ENCODE measurements around the gene PLXDC1.
A peak's percentile ranks its signal among the peaks of the same experiment; 100 is the strongest.

Gene PLXDC1

DNA sequence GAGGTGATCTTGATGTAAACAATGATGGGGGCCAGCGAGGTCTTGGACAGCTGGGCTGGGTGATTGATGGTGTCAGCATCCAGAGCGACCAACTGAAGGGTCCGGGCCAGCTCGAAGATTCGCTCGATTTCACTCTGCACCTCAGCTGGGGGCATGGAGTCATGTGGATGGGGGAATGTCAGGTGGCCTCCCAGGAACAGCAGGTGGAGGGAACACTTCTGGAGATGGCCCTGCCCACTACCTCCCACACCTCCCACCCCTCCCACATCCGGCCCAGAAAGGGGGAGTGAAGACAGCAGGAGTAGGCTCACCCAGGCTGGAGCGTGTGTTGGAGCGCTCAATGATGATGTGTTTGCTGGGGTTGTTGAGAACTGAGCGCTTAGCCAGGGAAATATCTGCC, 32.3 kb upstream of the PLXDC1 start (continued):
- TF ChIP-seq ZNF214 (tag by site-specific recombination; IDR thresholded peaks at IDR 0.05; ENCODE audit: borderline replicate concordance) (no peak), ZSCAN18 (tag by site-specific recombination; IDR thresholded peaks at IDR 0.05) (no peak), ZNF624 (tag by site-specific recombination; IDR thresholded peaks at IDR 0.05) (no peak), ZNF621 (tag by site-specific recombination; IDR thresholded peaks at IDR 0.05) (no peak), ZNF76 (tag by site-specific recombination; IDR thresholded peaks at IDR 0.05; ENCODE audit: borderline replicate concordance, low read depth) (no peak), SP2 (tag by site-specific recombination; IDR thresholded peaks at IDR 0.05) (peak; percentile 13; the same call in 1 of the 2 replicates), ZNF335 (tag by site-specific recombination; conservative IDR thresholded peaks at IDR 0.05) (no peak), HIC1 (tag by site-specific recombination; IDR thresholded peaks at IDR 0.05) (no peak), ZNF121 (tag by site-specific recombination; IDR thresholded peaks at IDR 0.05) (no peak), HOXA7 (CRISPR knock-in tag; IDR thresholded peaks at IDR 0.05; ENCODE audit: borderline replicate concordance) (no peak), GLIS1 (tag by site-specific recombination; IDR thresholded peaks at IDR 0.05) (peak; percentile 57; the same call in 1 of the 2 replicates), ZNF677 (tag by site-specific recombination; IDR thresholded peaks at IDR 0.05) (no peak), ZNF292 (tag by site-specific recombination; IDR thresholded peaks at IDR 0.05; ENCODE audit: borderline replicate concordance, low read depth) (no peak), ZNF549 (tag by site-specific recombination; IDR thresholded peaks at IDR 0.05) (no peak), ZNF148 (tag by site-specific recombination; IDR thresholded peaks at IDR 0.05; ENCODE audit: borderline replicate concordance) (no peak), ZNF658 (tag by site-specific recombination; IDR thresholded peaks at IDR 0.05) (no peak), ZNF324 (tag by site-specific recombination; IDR thresholded peaks at IDR 0.05) (no peak), ZNF280D (tag by site-specific recombination; IDR thresholded peaks at IDR 0.05) (no peak), CTCF (tag by site-specific recombination; IDR thresholded peaks at IDR 0.05) (no peak), RBAK (tag by site-specific recombination; IDR thresholded peaks at IDR 0.05) (no peak), KLF16 (tag by site-specific recombination; IDR thresholded peaks at IDR 0.05) (no peak), ZNF114 (tag by site-specific recombination; IDR thresholded peaks at IDR 0.05) (no peak), ZNF18 (tag by site-specific recombination; IDR thresholded peaks at IDR 0.05) (no peak)
- TF ChIP-seq, protein P1, sequence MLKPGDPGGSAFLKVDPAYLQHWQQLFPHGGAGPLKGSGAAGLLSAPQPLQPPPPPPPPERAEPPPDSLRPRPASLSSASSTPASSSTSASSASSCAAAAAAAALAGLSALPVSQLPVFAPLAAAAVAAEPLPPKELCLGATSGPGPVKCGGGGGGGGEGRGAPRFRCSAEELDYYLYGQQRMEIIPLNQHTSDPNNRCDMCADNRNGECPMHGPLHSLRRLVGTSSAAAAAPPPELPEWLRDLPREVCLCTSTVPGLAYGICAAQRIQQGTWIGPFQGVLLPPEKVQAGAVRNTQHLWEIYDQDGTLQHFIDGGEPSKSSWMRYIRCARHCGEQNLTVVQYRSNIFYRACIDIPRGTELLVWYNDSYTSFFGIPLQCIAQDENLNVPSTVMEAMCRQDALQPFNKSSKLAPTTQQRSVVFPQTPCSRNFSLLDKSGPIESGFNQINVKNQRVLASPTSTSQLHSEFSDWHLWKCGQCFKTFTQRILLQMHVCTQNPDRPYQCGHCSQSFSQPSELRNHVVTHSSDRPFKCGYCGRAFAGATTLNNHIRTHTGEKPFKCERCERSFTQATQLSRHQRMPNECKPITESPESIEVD (tag by site-specific recombination; IDR thresholded peaks at IDR 0.05) = no peak
